ENCODE measurements around the gene KIAA1328.

KIAA1328 gene

GRCh38 chr18:36963464-36963863 is 134.5 kb downstream of the KIAA1328 start:
- no peak for DNase-seq

- DNase-seq = no peak
These were observed 145.8 kb downstream of the KIAA1328 start for GRCh38 chr18:36974686-36975085.

GRCh38 chr18:36977121-36977520 is 148.2 kb downstream of the KIAA1328 start:
- no peak for DNase-seq

GRCh38 chr18:36993068-36993467 is 164.1 kb downstream of the KIAA1328 start:
- no peak for DNase-seq

GRCh38 chr18:37006742-37007141 is 177.8 kb downstream of the KIAA1328 start:
- DNase-seq = no peak

- DNase-seq = no peak
These were observed 183.5 kb downstream of the KIAA1328 start for GRCh38 chr18:37012452-37012851.

- DNase-seq = no peak
These were observed 190.4 kb downstream of the KIAA1328 start for GRCh38 chr18:37019157-37019827.

- no peak for DNase-seq
These were observed 204.5 kb downstream of the KIAA1328 start for GRCh38 chr18:37033419-37033818.

- no peak for DNase-seq
These were observed 213.5 kb downstream of the KIAA1328 start for GRCh38 chr18:37042381-37042780.

GRCh38 chr18:37055137-37055802 is 226.3 kb downstream of the KIAA1328 start:
- DNase-seq = no peak

GRCh38 chr18:37064187-37064586 is 235.3 kb downstream of the KIAA1328 start:
- DNase-seq = no peak

GRCh38 chr18:37065254-37065653 is 236.3 kb downstream of the KIAA1328 start:
- no peak for DNase-seq

- no peak for DNase-seq
These were observed 256.0 kb downstream of the KIAA1328 start for GRCh38 chr18:37084912-37085311.

- no peak for DNase-seq
These were observed 256.4 kb downstream of the KIAA1328 start for GRCh38 chr18:37085362-37085761.

- DNase-seq = no peak
These were observed 279.0 kb downstream of the KIAA1328 start for GRCh38 chr18:37107748-37108522.

- no peak for DNase-seq
These were observed 293.9 kb downstream of the KIAA1328 start for GRCh38 chr18:37122877-37123276.

- no peak for DNase-seq
These were observed 295.6 kb downstream of the KIAA1328 start for GRCh38 chr18:37124516-37124915.

GRCh38 chr18:37135177-37135576 is 306.2 kb downstream of the KIAA1328 start:
- no peak for DNase-seq

- DNase-seq = no peak
These were observed 309.5 kb downstream of the KIAA1328 start for GRCh38 chr18:37138456-37138855.

- DNase-seq = no peak
These were observed 310.9 kb downstream of the KIAA1328 start for GRCh38 chr18:37139876-37140275.

- DNase-seq = no peak
These were observed 316.0 kb downstream of the KIAA1328 start for GRCh38 chr18:37144921-37145320.

- DNase-seq = no peak
These were observed 327.5 kb downstream of the KIAA1328 start for GRCh38 chr18:37156330-37156942.
